HepG2 (cell line): ENCODE results near the gene MARCHF6. TPM values are rescaled to one million over a fixed set of nuclear protein-coding genes. Genes with fewer than 3 reads are reported as not detected.

Experiments
- EZH2 ChIP-seq: conservative IDR thresholded peaks from 2 replicates; pipeline ENCODE4 v1.6.1; 2012; ENCODE audit warnings: mild to moderate bottlenecking, low read depth, low read length, moderate library complexity
- FLYWCH1 ChIP-seq: sonication (generic); formaldehyde crosslinking; IDR thresholded peaks from 2 replicates; pipeline ENCODE4 v1.8.1; 2023; ENCODE audit warnings: mild to moderate bottlenecking, missing genetic modification reagents
- FOXK1 ChIP-seq: sonication (generic); formaldehyde crosslinking; IDR thresholded peaks from 2 replicates; pipeline ENCODE4 v1.4.0; 2020; ENCODE audit warnings: low read depth, missing genetic modification reagents, borderline replicate concordance
- GLI4 ChIP-seq: sonication (generic); formaldehyde crosslinking; IDR thresholded peaks from 2 replicates; pipeline ENCODE4 v1.5.1; 2020; ENCODE audit warnings: missing genetic modification reagents, mild to moderate bottlenecking, moderate library complexity, borderline replicate concordance
- HMG20A ChIP-seq: IDR thresholded peaks from 2 replicates; pipeline ENCODE4 v1.6.1; 2016; ENCODE audit warnings: borderline replicate concordance
- HNRNPL ChIP-seq: fragments of 200-400 bp; formaldehyde crosslinking; IDR thresholded peaks from 2 replicates; pipeline ENCODE4 v1.6.1; 2017; ENCODE audit warnings: mild to moderate bottlenecking, low read depth, low read length
- KLF11 ChIP-seq: IDR thresholded peaks from 2 replicates; pipeline ENCODE4 v1.6.1; 2016; ENCODE audit warnings: missing compliant biosample characterization
- KLF6 ChIP-seq: IDR thresholded peaks from 2 replicates; pipeline ENCODE4 v1.8.0; 2016; ENCODE audit warnings: missing biosample characterization, missing genetic modification reagents
- LCORL ChIP-seq, 2 experiments: fragments of 450-650 bp in 1 of 2; sonication (generic) in 1 of 2; formaldehyde crosslinking in 1 of 2; IDR thresholded peaks; 2 replicates each; pipeline versions ENCODE4 v1.5.0 to v1.6.1; 2017 to 2020; ENCODE audit warnings: antibody characterized with exemption in 1 of 2, missing genetic modification reagents in 1 of 2
- MAFK ChIP-seq, 2 experiments: IDR thresholded peaks in 1 of 2; conservative IDR thresholded peaks in 1 of 2; 2 replicates each; pipeline ENCODE4 v1.6.1; 2011; ENCODE audit warnings: improper control_type of control experiment in 2 of 2, low read length in 2 of 2
- MLLT10 ChIP-seq: sonication (generic); formaldehyde crosslinking; IDR thresholded peaks from 2 replicates; pipeline ENCODE4 v1.4.0; 2020; ENCODE audit warnings: missing genetic modification reagents
- NR1H2 ChIP-seq: sonication (generic); formaldehyde crosslinking; IDR thresholded peaks from 2 replicates; pipeline ENCODE4 v1.8.1; 2022; ENCODE audit warnings: low read depth, missing genetic modification reagents, borderline replicate concordance
- PBX2 ChIP-seq: IDR thresholded peaks from 2 replicates; pipeline ENCODE4 v1.6.1; 2016; ENCODE audit warnings: control low read depth
- POLR2A ChIP-seq, 2 experiments: IDR thresholded peaks; 2 replicates each; pipeline ENCODE4 v1.6.1; 2011; ENCODE audit warnings: low read depth in 2 of 2, low read length in 2 of 2, mild to moderate bottlenecking in 1 of 2, moderate library complexity in 1 of 2; ENCODE audit not compliant: insufficient read depth in 1 of 2
- POLR2G ChIP-seq: fragments of 200-400 bp; formaldehyde crosslinking; IDR thresholded peaks from 2 replicates; pipeline ENCODE4 v1.6.1; 2018; ENCODE audit warnings: mild to moderate bottlenecking, low read depth, low read length, moderate library complexity
- PRPF4 ChIP-seq: fragments of 200-400 bp; formaldehyde crosslinking; IDR thresholded peaks from 2 replicates; pipeline ENCODE4 v1.6.1; 2016; ENCODE audit warnings: low read length, low read depth; ENCODE audit not compliant: poor library complexity, severe bottlenecking
- RCOR2 ChIP-seq: IDR thresholded peaks from 2 replicates; pipeline ENCODE4 v1.6.1; 2016; ENCODE audit warnings: missing biosample characterization, missing genetic modification reagents
- RFX3 ChIP-seq: IDR thresholded peaks from 2 replicates; pipeline ENCODE4 v1.6.1; 2016; ENCODE audit warnings: missing biosample characterization, missing genetic modification reagents
- SALL1 ChIP-seq: sonication (generic); formaldehyde crosslinking; IDR thresholded peaks from 2 replicates; pipeline ENCODE4 v1.8.0; 2022; ENCODE audit warnings: mild to moderate bottlenecking, missing genetic modification reagents
- TAF1 ChIP-seq: sonication (generic); formaldehyde crosslinking; IDR thresholded peaks from 2 replicates; pipeline ENCODE4 v1.4.0; 2020; ENCODE audit warnings: missing genetic modification reagents
- THAP11 ChIP-seq: IDR thresholded peaks from 2 replicates; pipeline ENCODE4 v1.6.1; 2016; ENCODE audit warnings: missing biosample characterization, missing genetic modification reagents
- ZMYM4 ChIP-seq: sonication (generic); formaldehyde crosslinking; IDR thresholded peaks from 2 replicates; pipeline ENCODE4 v1.8.1; 2023; ENCODE audit warnings: mild to moderate bottlenecking, missing genetic modification reagents
- ZNF788 ChIP-seq: sonication (generic); formaldehyde crosslinking; IDR thresholded peaks from 2 replicates; pipeline ENCODE4 v1.5.0; 2020; ENCODE audit warnings: mild to moderate bottlenecking, missing genetic modification reagents, borderline replicate concordance
- ZSCAN21 ChIP-seq: sonication (generic); formaldehyde crosslinking; IDR thresholded peaks from 2 replicates; pipeline ENCODE4 v1.8.0; 2022; ENCODE audit warnings: mild to moderate bottlenecking, missing genetic modification reagents, moderate library complexity, borderline replicate concordance
- ZSCAN9 ChIP-seq: IDR thresholded peaks from 2 replicates; pipeline ENCODE4 v1.6.1; 2016; ENCODE audit warnings: borderline replicate concordance
- polyA plus RNA-seq, 8 experiments: library from polyadenylated mRNA; depleted of rRNA in 3 of 8; stranded (reverse) in 7 of 8; unstranded in 1 of 8; fragments of >200 nt; fragmentation: Illumina TruSeq in 4 of 8; extraction: Trizol in 4 of 8; gene quantifications; 2 replicates each; pipeline versions ENCODE4 v1.2.1 to v1.2.3, GENCODE V29; 2011 to 2016; ENCODE audit warnings: low read depth in 4 of 8, missing spikeins in 1 of 8, mixed read lengths in 1 of 8; ENCODE audit not compliant: insufficient read depth in 1 of 8
- total RNA-seq, 5 experiments: library from RNA; depleted of rRNA; stranded (reverse); fragments of >200 nt; fragmentation: Illumina TruSeq; extraction: Trizol; gene quantifications; 2 replicates each; pipeline ENCODE4 v1.2.3, GENCODE V29; 2016; ENCODE audit warnings: low read depth in 1 of 5
- TF ChIP-seq, protein P1 (sequence below): sonication (generic); formaldehyde crosslinking; IDR thresholded peaks from 2 replicates; pipeline ENCODE4 v1.5.0; 2020; ENCODE audit warnings: missing genetic modification reagents, mild to moderate bottlenecking, borderline replicate concordance
- TF ChIP-seq, protein P2 (sequence below): sonication (generic); formaldehyde crosslinking; IDR thresholded peaks from 2 replicates; pipeline ENCODE4 v1.4.0; 2020; ENCODE audit warnings: missing genetic modification reagents
- TF ChIP-seq, protein P3 (sequence below): IDR thresholded peaks from 2 replicates; pipeline ENCODE4 v1.6.1; 2016; ENCODE audit warnings: mild to moderate bottlenecking

MARCHF6 gene
- total and polyA plus RNA-seq, 2 of the 13 experiments (the other 11 are each of a cell fraction or from before 2014, with no cell fraction given) = 48.6 to 107 TPM

DNA sequence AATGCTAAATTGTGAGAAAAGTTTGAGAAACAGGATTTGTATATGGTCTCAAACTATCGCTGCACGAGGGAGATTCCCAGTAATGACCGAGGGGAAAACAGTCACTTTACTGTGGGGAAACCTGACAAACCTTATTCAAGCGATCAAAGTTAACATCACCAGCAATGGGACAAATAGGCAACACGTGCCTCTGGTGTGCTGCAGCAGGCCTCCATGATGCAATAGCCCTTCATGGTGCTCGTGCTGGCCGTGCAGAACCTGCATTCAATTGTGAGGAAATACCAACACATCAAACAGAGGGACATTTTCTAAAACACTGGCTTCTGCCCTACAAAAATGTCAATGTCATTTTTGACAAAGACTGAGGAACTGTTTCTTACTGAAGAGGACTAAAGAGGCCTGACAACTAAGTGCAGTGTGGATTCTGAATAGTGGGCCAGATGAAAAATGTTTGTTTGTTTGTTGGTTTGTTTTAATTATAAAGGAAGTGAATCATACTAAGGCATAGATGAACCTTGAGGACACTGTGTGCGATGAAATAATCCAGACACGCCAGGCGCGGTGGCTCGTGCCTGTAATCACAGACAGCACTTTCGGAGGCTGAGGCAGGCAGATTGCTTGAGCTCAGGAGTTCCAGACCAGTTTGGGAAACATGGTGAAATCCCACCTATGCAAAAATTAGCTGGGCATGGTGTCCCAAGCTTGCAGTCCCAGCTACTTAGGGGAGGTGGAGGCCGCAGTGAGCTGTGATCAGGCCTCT is 17.6 kb upstream of the MARCHF6 start (continued):
- TF ChIP-seq KLF11 (no peak), POLR2A (IDR thresholded peaks at IDR 0.05; ENCODE audit: insufficient read depth in 1 of 2, low read depth in 2 of 2, low read length in 2 of 2) (no peak), ZSCAN9 (CRISPR knock-in tag) (peak; percentile 58; the same call in 1 of the 2 replicates), PBX2 (CRISPR knock-in tag) (no peak), FLYWCH1 (CRISPR knock-in tag) (no peak), POLR2G (no peak), FOXK1 (CRISPR knock-in tag) (peak; percentile 50; the same call in 1 of the 2 replicates), GLI4 (CRISPR knock-in tag) (no peak), KLF6 (CRISPR knock-in tag) (0 out of 2 replicates have a peak, but pooled peaks have one; percentile 40), RFX3 (CRISPR knock-in tag) (no peak), HMG20A (CRISPR knock-in tag) (0 out of 2 replicates have a peak, but pooled peaks have one; percentile 35), THAP11 (peak; percentile 61; the same call in 1 of the 2 replicates), HNRNPL (no peak), ZSCAN21 (CRISPR knock-in tag) (no peak), ZNF788 (CRISPR knock-in tag) (no peak), MLLT10 (CRISPR knock-in tag) (no peak), SALL1 (peak; percentile 84), LCORL (IDR thresholded peaks at IDR 0.05) (no peak), LCORL (CRISPR knock-in tag; IDR thresholded peaks at IDR 0.05) (peak; percentile 55), TAF1 (CRISPR knock-in tag) (no peak), NR1H2 (CRISPR knock-in tag) (no peak), PRPF4 (no peak), ZMYM4 (CRISPR knock-in tag) (0 out of 2 replicates have a peak, but pooled peaks have one; percentile 14), RCOR2 (CRISPR knock-in tag) (no peak), MAFK (conservative IDR thresholded peaks at IDR 0.05 in 1 of 2, IDR thresholded peaks at IDR 0.05 in 1 of 2; ENCODE audit: low read length in 2 of 2) (no peak), EZH2 (no peak)
- TF ChIP-seq, protein P1, sequence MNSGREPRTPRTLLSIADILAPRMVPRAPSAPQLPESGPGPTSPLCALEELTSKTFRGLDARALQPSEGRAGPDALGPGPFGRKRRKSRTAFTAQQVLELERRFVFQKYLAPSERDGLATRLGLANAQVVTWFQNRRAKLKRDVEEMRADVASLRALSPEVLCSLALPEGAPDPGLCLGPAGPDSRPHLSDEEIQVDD (CRISPR knock-in tag) = no peak
- TF ChIP-seq, protein P2, sequence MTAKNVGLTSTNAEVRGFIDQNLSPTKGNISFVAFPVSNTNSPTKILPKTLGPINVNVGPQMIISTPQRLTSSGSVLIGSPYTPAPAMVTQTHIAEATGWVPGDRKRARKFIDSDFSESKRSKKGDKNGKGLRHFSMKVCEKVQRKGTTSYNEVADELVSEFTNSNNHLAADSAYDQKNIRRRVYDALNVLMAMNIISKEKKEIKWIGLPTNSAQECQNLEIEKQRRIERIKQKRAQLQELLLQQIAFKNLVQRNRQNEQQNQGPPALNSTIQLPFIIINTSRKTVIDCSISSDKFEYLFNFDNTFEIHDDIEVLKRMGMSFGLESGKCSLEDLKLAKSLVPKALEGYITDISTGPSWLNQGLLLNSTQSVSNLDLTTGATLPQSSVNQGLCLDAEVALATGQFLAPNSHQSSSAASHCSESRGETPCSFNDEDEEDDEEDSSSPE = 0 out of 2 replicates have a peak, but pooled peaks have one; percentile 45
- TF ChIP-seq, protein P3, sequence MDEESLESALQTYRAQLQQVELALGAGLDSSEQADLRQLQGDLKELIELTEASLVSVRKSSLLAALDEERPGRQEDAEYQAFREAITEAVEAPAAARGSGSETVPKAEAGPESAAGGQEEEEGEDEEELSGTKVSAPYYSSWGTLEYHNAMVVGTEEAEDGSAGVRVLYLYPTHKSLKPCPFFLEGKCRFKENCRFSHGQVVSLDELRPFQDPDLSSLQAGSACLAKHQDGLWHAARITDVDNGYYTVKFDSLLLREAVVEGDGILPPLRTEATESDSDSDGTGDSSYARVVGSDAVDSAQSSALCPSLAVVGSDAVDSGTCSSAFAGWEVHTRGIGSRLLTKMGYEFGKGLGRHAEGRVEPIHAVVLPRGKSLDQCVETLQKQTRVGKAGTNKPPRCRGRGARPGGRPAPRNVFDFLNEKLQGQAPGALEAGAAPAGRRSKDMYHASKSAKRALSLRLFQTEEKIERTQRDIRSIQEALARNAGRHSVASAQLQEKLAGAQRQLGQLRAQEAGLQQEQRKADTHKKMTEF (CRISPR knock-in tag) = peak; percentile 54
